ENCODE results near the gene MFSD6.

DNA sequence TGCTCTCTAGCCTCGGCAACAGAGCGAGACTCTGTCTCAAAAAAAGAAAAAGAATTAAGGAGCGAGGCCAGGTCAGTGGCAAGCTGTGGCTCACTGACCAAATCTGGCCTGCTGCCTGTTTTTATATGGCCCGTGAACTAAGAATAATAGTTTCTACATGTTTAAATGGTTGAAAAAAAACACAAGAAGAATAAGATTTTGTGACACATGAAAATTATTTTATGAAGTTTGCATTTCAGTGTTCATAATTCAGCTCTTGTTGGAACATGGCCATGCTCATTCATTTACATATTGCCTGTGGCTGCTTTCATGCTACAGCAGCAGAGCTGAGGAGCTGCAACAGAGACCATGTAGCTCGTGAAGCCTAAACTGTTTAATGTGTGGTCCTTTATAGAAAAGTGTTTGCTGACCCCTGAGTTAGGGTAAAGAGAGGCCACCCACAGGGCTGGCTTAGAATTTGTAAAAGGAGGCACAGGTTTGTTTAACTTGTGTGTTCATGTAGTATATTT is 59.5 kb downstream of the MFSD6 start:
- TF ChIP-seq, protein P1, sequence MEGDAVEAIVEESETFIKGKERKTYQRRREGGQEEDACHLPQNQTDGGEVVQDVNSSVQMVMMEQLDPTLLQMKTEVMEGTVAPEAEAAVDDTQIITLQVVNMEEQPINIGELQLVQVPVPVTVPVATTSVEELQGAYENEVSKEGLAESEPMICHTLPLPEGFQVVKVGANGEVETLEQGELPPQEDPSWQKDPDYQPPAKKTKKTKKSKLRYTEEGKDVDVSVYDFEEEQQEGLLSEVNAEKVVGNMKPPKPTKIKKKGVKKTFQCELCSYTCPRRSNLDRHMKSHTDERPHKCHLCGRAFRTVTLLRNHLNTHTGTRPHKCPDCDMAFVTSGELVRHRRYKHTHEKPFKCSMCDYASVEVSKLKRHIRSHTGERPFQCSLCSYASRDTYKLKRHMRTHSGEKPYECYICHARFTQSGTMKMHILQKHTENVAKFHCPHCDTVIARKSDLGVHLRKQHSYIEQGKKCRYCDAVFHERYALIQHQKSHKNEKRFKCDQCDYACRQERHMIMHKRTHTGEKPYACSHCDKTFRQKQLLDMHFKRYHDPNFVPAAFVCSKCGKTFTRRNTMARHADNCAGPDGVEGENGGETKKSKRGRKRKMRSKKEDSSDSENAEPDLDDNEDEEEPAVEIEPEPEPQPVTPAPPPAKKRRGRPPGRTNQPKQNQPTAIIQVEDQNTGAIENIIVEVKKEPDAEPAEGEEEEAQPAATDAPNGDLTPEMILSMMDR (IDR thresholded peaks at IDR 0.05 in 8 of 11, conservative IDR thresholded peaks at IDR 0.05 in 3 of 11): no peak
- TF ChIP-seq POLR2A (IDR thresholded peaks at IDR 0.05): peak in 1 of 3 donors; percentile 6
